ENCODE measurements around the gene TSPAN1. TPM values are rescaled to one million over a fixed set of nuclear protein-coding genes. Genes with fewer than 3 reads are reported as not detected.

Gene TSPAN1, protein sequence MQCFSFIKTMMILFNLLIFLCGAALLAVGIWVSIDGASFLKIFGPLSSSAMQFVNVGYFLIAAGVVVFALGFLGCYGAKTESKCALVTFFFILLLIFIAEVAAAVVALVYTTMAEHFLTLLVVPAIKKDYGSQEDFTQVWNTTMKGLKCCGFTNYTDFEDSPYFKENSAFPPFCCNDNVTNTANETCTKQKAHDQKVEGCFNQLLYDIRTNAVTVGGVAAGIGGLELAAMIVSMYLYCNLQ
- 1 to 10 TPM; 2.1 to 10.0 (median 6.4) TPM for total RNA-seq
- polyA plus RNA-seq: 10 to 100 TPM in 1 of 2 donors, 1 to 10 TPM in 1; 4.1 to 12.4 TPM

DNA sequence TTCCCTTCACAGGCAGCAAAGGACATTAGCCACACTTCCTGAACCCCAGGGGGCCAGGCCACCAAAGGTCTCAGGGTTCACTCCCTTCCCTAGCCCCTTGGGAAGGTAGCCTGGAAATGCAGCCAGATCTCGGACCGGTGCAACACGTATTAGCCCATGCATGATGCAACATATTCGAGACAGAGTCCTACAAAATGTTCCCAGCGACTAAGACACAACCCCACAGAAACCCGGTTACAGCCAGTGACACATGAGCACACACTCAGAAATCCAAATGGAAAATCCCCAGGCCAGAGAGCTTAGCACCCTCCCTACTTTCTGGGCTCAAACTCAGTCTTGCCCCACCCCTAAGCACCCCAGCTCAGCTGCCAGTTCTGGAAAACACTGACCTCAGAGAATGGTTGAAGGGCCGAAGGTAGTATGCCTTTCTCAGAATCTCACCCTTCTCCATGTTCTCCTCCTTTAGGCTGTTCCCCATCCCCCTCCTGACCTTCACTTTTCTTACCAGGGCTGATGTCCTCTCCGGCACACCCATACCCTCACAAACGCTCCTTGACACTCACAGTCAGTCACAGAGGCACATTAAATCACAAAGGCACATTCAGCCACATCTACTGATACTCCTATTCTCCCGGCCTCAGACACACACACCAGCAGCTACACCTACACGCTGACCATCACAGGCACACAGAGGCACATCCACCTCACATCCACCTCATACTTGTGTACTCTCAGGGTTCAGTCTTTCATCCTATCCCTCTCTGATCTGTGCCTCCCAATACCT is at the start of gene TSPAN1:
TSS of gene TSPAN1 (plus strand) at position 640 of the 784 bp plus-strand sequence. CDS start 6,021 bp downstream, outside the sequence.
- Histone ChIP-seq H3K4me3 (no peak within 1 kb of the TSS), H3K27ac (no peak within 1 kb of the TSS), H3K9me3 (no peaks in the 10 kb centered on the region), H3K4me1 (peaks cover 0 to 9% (median 4%) of the 10 kb centered on the region in 3 donors), H3K36me3 (no peaks in the 10 kb centered on the region), H3K27me3 (no peaks in the 10 kb centered on the region)
- ATAC-seq: peak in 3 of 4 donors; percentile 8 to 18 (median 13)
- no peak for TF ChIP-seq CTCF (IDR thresholded peaks at IDR 0.05)
- FAIRE-seq: no peak
- 55 to 65% methylated on average over 11 of the region's 11 CpGs for WGBS, 2 donors
- intact Hi-C loops (cut with DNase I): loop anchor here in 2 of 3 donors (5.0 kb wide), 1 partner anchor 137 kb away; no protein-coding TSS in a partner anchor
- peak in 1 of 6 donors; percentile 37 for DNase-seq

- 83 to 90% methylated on average over 3 of the region's 3 CpGs for WGBS, 2 donors
- no peak for TF ChIP-seq CTCF (IDR thresholded peaks at IDR 0.05)
- H3K27me3 ChIP-seq: peaks cover 0 to 28% (median 8%) of the 10 kb centered on the region in 4 donors
- H3K4me3 ChIP-seq: no peak overlapping the region
- no peak overlapping the region for H3K27ac ChIP-seq
- ATAC-seq (no peak), FAIRE-seq (no peak), DNase-seq (no peak)
- H3K36me3 ChIP-seq: no peaks in the 10 kb centered on the region
- intact Hi-C loops (cut with DNase I): no loop called here
- H3K4me1 ChIP-seq: peaks cover 0 to 9% (median 5%) of the 10 kb centered on the region in 3 donors
- H3K9me3 ChIP-seq: no peaks in the 10 kb centered on the region
Measured at GRCh38 chr1:46128344-46128743, 46.5 kb upstream of the TSPAN1 start.

DNA sequence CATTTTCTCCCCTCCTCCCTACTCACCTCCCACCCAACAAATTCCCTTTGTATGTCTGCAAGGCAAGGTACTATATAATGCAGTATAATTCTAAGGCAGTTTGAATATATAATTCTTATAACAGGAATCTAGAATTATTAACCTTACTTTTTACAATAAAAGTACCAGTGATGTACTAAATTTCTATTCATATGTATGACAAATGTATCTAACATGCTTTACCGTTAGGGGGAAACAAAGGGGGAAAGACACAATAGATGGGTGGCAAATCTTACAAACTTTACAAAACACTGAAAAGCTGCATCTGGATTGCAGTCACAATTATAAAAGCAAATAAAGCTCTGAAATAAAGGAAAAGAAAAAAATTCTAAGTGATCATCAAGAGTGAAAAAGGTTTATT is 44.8 kb upstream of the TSPAN1 start:
- Histone ChIP-seq H3K4me3 (no peak overlapping the region), H3K27ac (no peak overlapping the region), H3K9me3 (no peaks in the 10 kb centered on the region), H3K27me3 (peaks cover 0 to 28% (median 8%) of the 10 kb centered on the region in 4 donors), H3K36me3 (no peaks in the 10 kb centered on the region), H3K4me1 (peaks cover 0 to 9% (median 5%) of the 10 kb centered on the region in 3 donors)
- WGBS, 2 donors: 64 to 67% methylated on average over 1 of the region's 1 CpG
- ATAC-seq (no peak), FAIRE-seq (no peak), DNase-seq (no peak)
- TF ChIP-seq CTCF (IDR thresholded peaks at IDR 0.05): no peak
- intact Hi-C loops (cut with DNase I): no loop called here

DNA sequence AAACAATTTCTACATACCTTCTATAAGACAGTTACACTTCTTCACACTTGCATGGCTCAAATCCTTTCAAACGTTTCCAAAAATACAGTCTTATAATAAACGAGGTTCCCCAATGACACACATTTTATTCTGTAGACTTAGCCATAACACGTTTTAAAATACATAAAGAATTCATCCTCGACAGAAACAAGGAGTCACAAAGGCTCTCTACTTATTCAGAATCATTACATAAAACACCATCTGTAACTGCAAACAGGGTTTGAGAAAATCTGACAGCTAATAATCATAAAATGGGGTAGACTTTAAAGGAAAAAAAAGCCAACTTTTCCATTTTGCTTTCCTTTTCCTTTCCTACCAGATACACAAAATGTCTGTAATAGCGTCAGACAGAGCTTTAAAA is 44.3 kb upstream of the TSPAN1 start:
- Histone ChIP-seq H3K4me3 (peak overlapping the region in 1 of 4 donors; percentile 53), H3K4me1 (peaks cover 0 to 9% (median 5%) of the 10 kb centered on the region in 3 donors), H3K27me3 (peaks cover 0 to 28% (median 8%) of the 10 kb centered on the region in 4 donors), H3K27ac (no peak overlapping the region), H3K9me3 (no peaks in the 10 kb centered on the region), H3K36me3 (no peaks in the 10 kb centered on the region)
- TF ChIP-seq CTCF (IDR thresholded peaks at IDR 0.05): no peak
- intact Hi-C loops (cut with DNase I): no loop called here
- ATAC-seq (no peak), DNase-seq (no peak), FAIRE-seq (no peak)
- 20 to 24% methylated on average over 5 of the region's 5 CpGs for WGBS, 2 donors
